ENCODE results near the gene S100A7A.

S100A7A gene

DNA sequence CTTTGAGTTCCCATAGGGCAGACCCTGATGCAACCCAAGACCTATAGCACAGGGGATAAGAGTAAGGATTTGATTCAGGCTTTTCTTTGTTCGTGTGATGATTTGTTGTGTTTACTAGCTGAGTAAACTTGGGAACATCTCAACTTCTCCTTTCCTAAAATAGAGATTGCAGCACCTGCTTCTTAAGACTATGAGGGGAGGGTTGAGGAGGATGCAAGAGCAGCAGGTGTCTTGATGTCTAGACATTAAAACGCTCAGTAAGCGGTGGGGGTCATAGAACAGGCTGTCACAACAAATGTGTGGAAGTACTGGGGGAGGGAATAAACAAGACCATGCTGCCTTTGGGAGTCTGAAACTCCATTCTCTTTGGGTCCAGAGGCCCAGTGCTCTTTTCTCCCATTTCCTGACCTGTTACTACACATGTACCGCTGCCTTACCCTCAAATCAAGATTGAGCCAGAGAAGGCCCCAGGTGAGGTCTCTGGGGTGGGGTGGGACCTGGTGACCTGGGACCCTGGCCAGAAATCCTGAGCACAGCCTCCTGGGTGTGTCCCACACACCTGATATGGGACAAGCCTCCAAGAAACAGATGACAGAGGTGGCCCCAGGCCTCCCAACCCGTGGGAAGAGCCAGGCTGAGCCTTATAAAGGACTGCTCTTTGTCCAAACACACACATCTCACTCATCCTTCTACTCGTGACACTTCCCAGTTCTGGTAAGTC, at the start of gene S100A7A:
Gene S100A7A (plus strand): TSS at position 671 of the 721 bp plus-strand sequence. CDS start 1,563 bp downstream, outside the sequence.
- H3K27me3 ChIP-seq (ENCODE audit: control insufficient read depth in 1 of 2, insufficient read depth in 2 of 2, low read length in 2 of 2) = no peaks in the 10 kb centered on the region
- H3K27ac ChIP-seq (ENCODE audit: low read depth, low read length) = no peak within 1 kb of the TSS
- no peak within 1 kb of the TSS for H3K9ac ChIP-seq (ENCODE audit: low read length)
- H3K36me3 ChIP-seq (ENCODE audit: insufficient read depth, low read length) = no peaks in the 10 kb centered on the region
- no peaks in the 10 kb centered on the region for H3K4me1 ChIP-seq (ENCODE audit: insufficient read depth, low read length)
- H3K4me3 ChIP-seq (ENCODE audit: low read depth in 1 of 2, low read length in 2 of 2) = no peak within 1 kb of the TSS
- no peaks in the 10 kb centered on the region for H3K9me3 ChIP-seq (ENCODE audit: low read length)

DNA sequence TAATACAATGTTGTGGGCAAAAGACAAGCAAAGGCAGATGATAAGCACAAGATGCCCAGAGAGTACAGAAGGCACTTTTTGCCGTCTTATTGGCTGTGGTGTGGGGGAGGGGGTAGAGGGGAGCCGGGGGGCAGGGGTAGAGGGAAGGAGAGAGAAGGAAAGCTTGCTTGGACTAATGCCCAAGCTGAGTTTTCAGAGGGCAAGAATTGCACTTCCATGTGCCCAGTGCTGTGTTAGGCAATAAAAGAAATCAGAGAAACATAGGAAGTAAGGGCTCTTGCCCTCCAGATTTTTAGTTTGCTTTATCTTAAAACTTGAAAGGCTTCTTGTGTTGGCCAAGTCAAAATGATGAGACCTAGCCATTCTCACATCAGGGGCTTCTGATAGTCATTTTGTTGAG, 49.2 kb upstream of the S100A7A start:
- Histone ChIP-seq H3K27ac (ENCODE audit: low read depth, low read length) (no peak overlapping the region), H3K27me3 (ENCODE audit: control insufficient read depth in 1 of 2, insufficient read depth in 2 of 2, low read length in 2 of 2) (no peaks in the 10 kb centered on the region), H3K36me3 (ENCODE audit: insufficient read depth, low read length) (no peaks in the 10 kb centered on the region), H3K4me3 (ENCODE audit: low read depth in 1 of 2, low read length in 2 of 2) (no peak overlapping the region), H3K9ac (ENCODE audit: low read length) (no peak overlapping the region), H3K9me3 (ENCODE audit: low read length) (no peaks in the 10 kb centered on the region), H3K4me1 (ENCODE audit: insufficient read depth, low read length) (no peaks in the 10 kb centered on the region)

DNA sequence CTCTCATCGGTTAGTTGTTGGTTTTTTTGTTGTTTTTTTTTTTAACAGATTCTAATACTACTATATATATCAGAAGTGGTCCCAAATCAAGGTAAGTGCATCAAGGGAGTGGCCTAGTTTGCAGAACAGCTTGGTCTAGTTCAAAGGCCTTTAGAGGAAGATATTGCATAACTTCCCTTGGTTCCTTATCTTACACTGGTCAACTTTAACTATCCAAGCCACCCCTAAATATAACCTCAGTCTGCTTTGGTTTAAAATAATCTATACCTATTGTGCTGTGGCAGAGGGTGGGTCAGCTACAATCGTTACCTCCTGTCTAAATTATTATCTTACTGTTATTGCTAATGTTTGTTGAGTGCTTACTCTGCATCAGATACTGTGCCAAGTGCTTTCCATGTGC, 47.8 kb upstream of the S100A7A start:
- H3K4me1 ChIP-seq (ENCODE audit: insufficient read depth, low read length) = no peaks in the 10 kb centered on the region

GRCh38 chr1:153370146-153370545, 46.2 kb upstream of the S100A7A start:
- no peaks in the 10 kb centered on the region for H3K9me3 ChIP-seq (ENCODE audit: low read length)
- no peaks in the 10 kb centered on the region for H3K36me3 ChIP-seq (ENCODE audit: insufficient read depth, low read length)
- no peak overlapping the region for H3K9ac ChIP-seq (ENCODE audit: low read length)
- no peak overlapping the region for H3K4me3 ChIP-seq (ENCODE audit: low read depth in 1 of 2, low read length in 2 of 2)
- H3K27ac ChIP-seq (ENCODE audit: low read depth, low read length) = no peak overlapping the region
- no peaks in the 10 kb centered on the region for H3K4me1 ChIP-seq (ENCODE audit: insufficient read depth, low read length)
- H3K27me3 ChIP-seq (ENCODE audit: control insufficient read depth in 1 of 2, insufficient read depth in 2 of 2, low read length in 2 of 2) = no peaks in the 10 kb centered on the region

More for the DNA sequence above, 47.8 kb upstream of the S100A7A start:
- Histone ChIP-seq H3K9ac (ENCODE audit: low read length) (no peak overlapping the region), H3K27ac (ENCODE audit: low read depth, low read length) (no peak overlapping the region), H3K36me3 (ENCODE audit: insufficient read depth, low read length) (no peaks in the 10 kb centered on the region), H3K4me3 (ENCODE audit: low read depth in 1 of 2, low read length in 2 of 2) (no peak overlapping the region), H3K9me3 (ENCODE audit: low read length) (no peaks in the 10 kb centered on the region), H3K27me3 (ENCODE audit: control insufficient read depth in 1 of 2, insufficient read depth in 2 of 2, low read length in 2 of 2) (no peaks in the 10 kb centered on the region)

- Histone ChIP-seq H3K4me3 (ENCODE audit: low read depth in 1 of 2, low read length in 2 of 2) (no peak overlapping the region), H3K9me3 (ENCODE audit: low read length) (no peaks in the 10 kb centered on the region), H3K27ac (ENCODE audit: low read depth, low read length) (no peak overlapping the region), H3K36me3 (ENCODE audit: insufficient read depth, low read length) (no peaks in the 10 kb centered on the region), H3K27me3 (ENCODE audit: control insufficient read depth in 1 of 2, insufficient read depth in 2 of 2, low read length in 2 of 2) (no peaks in the 10 kb centered on the region), H3K4me1 (ENCODE audit: insufficient read depth, low read length) (no peaks in the 10 kb centered on the region), H3K9ac (ENCODE audit: low read length) (no peak overlapping the region)
Measured at GRCh38 chr1:153371231-153371630, 45.1 kb upstream of the S100A7A start.

- no peaks in the 10 kb centered on the region for H3K36me3 ChIP-seq (ENCODE audit: insufficient read depth, low read length)
- H3K4me3 ChIP-seq (ENCODE audit: low read depth in 1 of 2, low read length in 2 of 2) = no peak overlapping the region
- no peaks in the 10 kb centered on the region for H3K27me3 ChIP-seq (ENCODE audit: control insufficient read depth in 1 of 2, insufficient read depth in 2 of 2, low read length in 2 of 2)
- H3K4me1 ChIP-seq (ENCODE audit: insufficient read depth, low read length) = no peaks in the 10 kb centered on the region
- no peak overlapping the region for H3K9ac ChIP-seq (ENCODE audit: low read length)
- no peaks in the 10 kb centered on the region for H3K9me3 ChIP-seq (ENCODE audit: low read length)
- no peak overlapping the region for H3K27ac ChIP-seq (ENCODE audit: low read depth, low read length)
Measured at GRCh38 chr1:153372571-153372970, 43.7 kb upstream of the S100A7A start.

- no peaks in the 10 kb centered on the region for H3K9me3 ChIP-seq (ENCODE audit: low read length)
- no peak overlapping the region for H3K9ac ChIP-seq (ENCODE audit: low read length)
- H3K27me3 ChIP-seq (ENCODE audit: control insufficient read depth in 1 of 2, insufficient read depth in 2 of 2, low read length in 2 of 2) = no peaks in the 10 kb centered on the region
- H3K4me3 ChIP-seq (ENCODE audit: low read depth in 1 of 2, low read length in 2 of 2) = no peak overlapping the region
- H3K4me1 ChIP-seq (ENCODE audit: insufficient read depth, low read length) = no peaks in the 10 kb centered on the region
- H3K27ac ChIP-seq (ENCODE audit: low read depth, low read length) = no peak overlapping the region
- no peaks in the 10 kb centered on the region for H3K36me3 ChIP-seq (ENCODE audit: insufficient read depth, low read length)
Measured at GRCh38 chr1:153374071-153374470, 42.2 kb upstream of the S100A7A start.

- Histone ChIP-seq H3K27me3 (ENCODE audit: control insufficient read depth in 1 of 2, insufficient read depth in 2 of 2, low read length in 2 of 2) (no peaks in the 10 kb centered on the region), H3K36me3 (ENCODE audit: insufficient read depth, low read length) (no peaks in the 10 kb centered on the region), H3K4me1 (ENCODE audit: insufficient read depth, low read length) (no peaks in the 10 kb centered on the region), H3K9me3 (ENCODE audit: low read length) (no peaks in the 10 kb centered on the region), H3K9ac (ENCODE audit: low read length) (no peak within 1 kb of the TSS), H3K4me3 (ENCODE audit: low read depth in 1 of 2, low read length in 2 of 2) (no peak within 1 kb of the TSS), H3K27ac (ENCODE audit: low read depth, low read length) (no peak within 1 kb of the TSS)
Measured at GRCh38 chr1:153375511-153375910, 40.8 kb upstream of the S100A7A start, which contains the start of gene S100A12. S100A12 (minus strand) TSS chr1:153375621; CDS start chr1:153374592, 1,029 bp downstream.

- Histone ChIP-seq H3K27ac (ENCODE audit: low read depth, low read length) (no peak overlapping the region), H3K4me1 (ENCODE audit: insufficient read depth, low read length) (no peaks in the 10 kb centered on the region), H3K27me3 (ENCODE audit: control insufficient read depth in 1 of 2, insufficient read depth in 2 of 2, low read length in 2 of 2) (no peaks in the 10 kb centered on the region), H3K36me3 (ENCODE audit: insufficient read depth, low read length) (no peaks in the 10 kb centered on the region), H3K4me3 (ENCODE audit: low read depth in 1 of 2, low read length in 2 of 2) (no peak overlapping the region), H3K9me3 (ENCODE audit: low read length) (no peaks in the 10 kb centered on the region), H3K9ac (ENCODE audit: low read length) (no peak overlapping the region)
Measured at GRCh38 chr1:153379591-153379990, 36.7 kb upstream of the S100A7A start.

DNA sequence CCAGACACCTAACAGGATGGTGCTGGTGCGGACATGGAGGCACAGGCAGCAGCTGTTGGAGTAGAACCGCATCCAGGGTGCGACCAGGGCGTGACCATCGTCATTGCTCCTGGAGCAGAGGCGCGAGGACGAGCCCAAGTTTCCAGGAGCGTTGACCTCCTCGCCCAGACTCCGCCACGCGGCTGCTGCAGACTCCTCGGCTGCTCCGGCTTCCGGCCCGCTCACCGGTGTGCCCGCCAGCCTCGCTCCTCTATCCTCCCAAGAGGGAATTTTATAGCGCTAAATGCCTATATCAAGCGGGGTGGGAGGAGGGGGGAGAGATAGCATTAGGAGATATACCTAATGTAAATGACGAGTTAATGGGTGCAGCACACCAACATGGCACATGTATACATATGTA, 35.6 kb upstream of the S100A7A start:
- H3K27me3 ChIP-seq (ENCODE audit: control insufficient read depth in 1 of 2, insufficient read depth in 2 of 2, low read length in 2 of 2) = no peaks in the 10 kb centered on the region
- H3K4me1 ChIP-seq (ENCODE audit: insufficient read depth, low read length) = no peaks in the 10 kb centered on the region
- no peak overlapping the region for H3K27ac ChIP-seq (ENCODE audit: low read depth, low read length)
- no peaks in the 10 kb centered on the region for H3K36me3 ChIP-seq (ENCODE audit: insufficient read depth, low read length)
- H3K9me3 ChIP-seq (ENCODE audit: low read length) = no peaks in the 10 kb centered on the region
- H3K9ac ChIP-seq (ENCODE audit: low read length) = no peak overlapping the region
- H3K4me3 ChIP-seq (ENCODE audit: low read depth in 1 of 2, low read length in 2 of 2) = no peak overlapping the region

- no peaks in the 10 kb centered on the region for H3K9me3 ChIP-seq (ENCODE audit: low read length)
- H3K27me3 ChIP-seq (ENCODE audit: control insufficient read depth in 1 of 2, insufficient read depth in 2 of 2, low read length in 2 of 2) = no peaks in the 10 kb centered on the region
- no peaks in the 10 kb centered on the region for H3K4me1 ChIP-seq (ENCODE audit: insufficient read depth, low read length)
- H3K27ac ChIP-seq (ENCODE audit: low read depth, low read length) = no peak overlapping the region
- no peaks in the 10 kb centered on the region for H3K36me3 ChIP-seq (ENCODE audit: insufficient read depth, low read length)
- no peak overlapping the region for H3K4me3 ChIP-seq (ENCODE audit: low read depth in 1 of 2, low read length in 2 of 2)
- H3K9ac ChIP-seq (ENCODE audit: low read length) = no peak overlapping the region
Measured at GRCh38 chr1:153384958-153385580, 31.3 kb upstream of the S100A7A start.

- no peak overlapping the region for H3K27ac ChIP-seq (ENCODE audit: low read depth, low read length)
- no peak overlapping the region for H3K4me3 ChIP-seq (ENCODE audit: low read depth in 1 of 2, low read length in 2 of 2)
- H3K36me3 ChIP-seq (ENCODE audit: insufficient read depth, low read length) = no peaks in the 10 kb centered on the region
- no peaks in the 10 kb centered on the region for H3K4me1 ChIP-seq (ENCODE audit: insufficient read depth, low read length)
- no peaks in the 10 kb centered on the region for H3K9me3 ChIP-seq (ENCODE audit: low read length)
- H3K9ac ChIP-seq (ENCODE audit: low read length) = no peak overlapping the region
- no peaks in the 10 kb centered on the region for H3K27me3 ChIP-seq (ENCODE audit: control insufficient read depth in 1 of 2, insufficient read depth in 2 of 2, low read length in 2 of 2)
Measured at GRCh38 chr1:153386500-153386901, 29.8 kb upstream of the S100A7A start.

All from muscle layer of colon (tissue), 2 donors.